WERI-Rb-1 (cell line): ENCODE results near the gene EPHA3.

Source experiments
- DNase-seq: peaks from one replicate; pipeline ENCODE4 v3.0.0-alpha.2; 2020
- H3K27ac ChIP-seq: fragments of 250-450 bp; sonication (Bioruptor Pico); 2 replicates; pipeline ENCODE4 v1.5.1; 2020; ENCODE audit warnings: mild to moderate bottlenecking, moderate library complexity
- H3K27me3 ChIP-seq: fragments of 250-450 bp; sonication (Bioruptor Pico); 2 replicates; pipeline ENCODE4 v1.5.1; 2021; ENCODE audit warnings: mild to moderate bottlenecking, low read depth, moderate library complexity; ENCODE audit not compliant: insufficient read depth, severe bottlenecking
- H3K36me3 ChIP-seq: fragments of 250-450 bp; sonication (Bioruptor Pico); 2 replicates; pipeline ENCODE4 v1.5.1; 2020; ENCODE audit warnings: mild to moderate bottlenecking, moderate library complexity
- H3K4me3 ChIP-seq: 2 replicates; pipeline ENCODE4 v1.5.1; 2011; ENCODE audit warnings: low read depth, mild to moderate bottlenecking, control low read depth, low read length
- H3K9me3 ChIP-seq: fragments of 250-450 bp; sonication (Bioruptor Pico); 2 replicates; pipeline ENCODE4 v1.5.1; 2021; ENCODE audit warnings: mild to moderate bottlenecking, moderate library complexity; ENCODE audit not compliant: severe bottlenecking
- TF ChIP-seq, protein P1 (sequence below): IDR thresholded peaks from 2 replicates; pipeline ENCODE4 v1.5.1; 2011; ENCODE audit warnings: low read depth, mild to moderate bottlenecking, control low read depth, inconsistent platforms, low read length

Gene EPHA3

DNA sequence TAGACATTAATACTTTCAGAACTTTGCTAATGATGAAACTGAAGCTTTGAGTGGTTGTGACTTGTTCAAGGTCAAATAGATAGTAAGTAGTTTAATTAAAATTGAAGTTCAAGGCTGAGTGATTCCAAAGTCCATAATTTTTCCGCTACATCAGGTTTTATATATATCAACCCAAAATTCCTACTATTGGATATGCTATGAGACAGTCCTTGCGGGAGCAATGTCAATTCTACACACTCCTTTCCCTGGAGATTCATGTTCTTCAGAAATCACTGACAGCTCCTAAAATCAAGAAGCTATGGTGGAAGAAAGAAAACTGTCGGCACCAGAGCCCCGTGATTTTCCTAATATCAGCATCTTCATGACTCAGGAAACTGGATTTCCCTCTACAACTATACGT is 167.6 kb downstream of the EPHA3 start:
- DNase-seq: no peak
- Histone ChIP-seq H3K9me3 (no peaks in the 10 kb centered on the region), H3K27me3 (no peaks in the 10 kb centered on the region), H3K36me3 (no peaks in the 10 kb centered on the region), H3K4me3 (no peak overlapping the region), H3K27ac (no peak overlapping the region)
- TF ChIP-seq, protein P1, sequence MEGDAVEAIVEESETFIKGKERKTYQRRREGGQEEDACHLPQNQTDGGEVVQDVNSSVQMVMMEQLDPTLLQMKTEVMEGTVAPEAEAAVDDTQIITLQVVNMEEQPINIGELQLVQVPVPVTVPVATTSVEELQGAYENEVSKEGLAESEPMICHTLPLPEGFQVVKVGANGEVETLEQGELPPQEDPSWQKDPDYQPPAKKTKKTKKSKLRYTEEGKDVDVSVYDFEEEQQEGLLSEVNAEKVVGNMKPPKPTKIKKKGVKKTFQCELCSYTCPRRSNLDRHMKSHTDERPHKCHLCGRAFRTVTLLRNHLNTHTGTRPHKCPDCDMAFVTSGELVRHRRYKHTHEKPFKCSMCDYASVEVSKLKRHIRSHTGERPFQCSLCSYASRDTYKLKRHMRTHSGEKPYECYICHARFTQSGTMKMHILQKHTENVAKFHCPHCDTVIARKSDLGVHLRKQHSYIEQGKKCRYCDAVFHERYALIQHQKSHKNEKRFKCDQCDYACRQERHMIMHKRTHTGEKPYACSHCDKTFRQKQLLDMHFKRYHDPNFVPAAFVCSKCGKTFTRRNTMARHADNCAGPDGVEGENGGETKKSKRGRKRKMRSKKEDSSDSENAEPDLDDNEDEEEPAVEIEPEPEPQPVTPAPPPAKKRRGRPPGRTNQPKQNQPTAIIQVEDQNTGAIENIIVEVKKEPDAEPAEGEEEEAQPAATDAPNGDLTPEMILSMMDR: no peak

DNA sequence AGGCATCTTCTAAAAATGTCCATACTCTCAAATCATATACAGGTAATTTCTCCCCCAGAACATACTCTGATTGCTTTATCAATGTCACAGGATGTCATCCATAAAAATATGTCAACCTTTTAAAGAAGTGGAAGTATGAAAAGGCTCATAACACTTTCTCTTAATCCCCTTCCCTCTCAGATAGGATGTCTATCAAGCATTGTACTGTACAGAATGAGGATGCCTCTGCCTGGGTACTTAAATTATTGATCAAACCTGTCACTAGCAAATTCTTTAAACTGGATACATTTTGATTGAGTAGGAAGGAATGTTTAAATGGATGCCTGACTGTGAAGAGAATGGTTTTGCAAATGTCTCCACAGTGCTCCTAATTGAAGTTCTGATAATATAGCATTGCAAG is 168.7 kb downstream of the EPHA3 start:
- Histone ChIP-seq H3K27ac (no peak overlapping the region), H3K36me3 (no peaks in the 10 kb centered on the region), H3K9me3 (no peaks in the 10 kb centered on the region), H3K4me3 (no peak overlapping the region), H3K27me3 (no peaks in the 10 kb centered on the region)
- DNase-seq: no peak
- TF ChIP-seq, protein P1: no peak

DNA sequence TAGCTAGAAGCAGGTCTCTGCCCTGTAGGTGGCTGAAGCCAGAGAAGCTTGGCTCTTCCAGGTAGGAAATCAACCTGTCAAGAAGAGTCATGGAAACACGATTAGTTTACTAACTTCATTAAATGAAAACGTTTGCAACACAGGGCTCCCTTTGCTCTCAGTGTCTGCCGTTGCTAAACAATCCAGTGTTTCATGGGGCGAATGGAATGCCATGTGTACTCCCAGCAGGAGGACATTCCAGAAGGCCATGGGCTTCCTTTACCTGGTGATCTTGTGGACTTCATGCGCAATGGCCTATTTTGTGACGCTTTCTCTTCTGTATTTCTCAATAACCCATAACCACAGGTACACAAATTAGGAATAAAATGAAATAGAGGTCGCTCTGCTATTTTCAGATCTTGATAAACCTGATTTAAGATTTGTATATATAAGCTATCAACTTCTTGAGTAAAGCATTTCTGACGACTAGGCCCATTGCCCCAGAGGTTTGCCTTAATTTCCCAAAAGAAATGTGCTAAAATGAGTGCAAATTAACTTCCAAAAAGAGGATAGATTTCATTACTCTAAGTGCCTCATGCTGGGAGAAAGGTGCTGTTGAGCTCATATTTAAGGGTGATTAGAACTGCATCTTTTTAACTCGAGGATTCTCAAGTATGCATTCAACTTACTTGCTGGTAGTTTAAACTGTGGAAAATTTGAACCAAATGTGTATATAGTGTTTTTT is 171.0 kb downstream of the EPHA3 start:
- TF ChIP-seq, protein P1: no peak

DNA sequence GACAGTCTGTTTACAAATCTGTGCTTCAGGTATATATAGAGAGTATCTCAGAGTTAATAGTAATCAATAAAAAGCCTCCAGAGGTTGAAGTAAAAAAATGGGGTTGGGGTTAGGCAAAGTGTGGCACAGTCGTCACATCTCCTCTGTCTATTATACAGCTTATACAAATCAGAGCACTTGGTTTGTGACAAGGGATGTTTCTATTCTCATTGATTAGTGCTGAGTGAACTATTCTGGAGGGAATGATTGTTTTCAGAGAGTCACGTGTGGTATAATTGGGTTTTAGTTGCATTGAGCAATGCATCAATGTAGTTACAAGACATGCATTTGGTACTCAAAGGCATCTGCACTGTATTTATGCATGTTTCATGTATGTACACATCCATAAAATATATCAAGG is 172.9 kb downstream of the EPHA3 start:
- Histone ChIP-seq H3K4me3 (no peak overlapping the region), H3K27me3 (no peaks in the 10 kb centered on the region), H3K27ac (no peak overlapping the region), H3K9me3 (no peaks in the 10 kb centered on the region), H3K36me3 (no peaks in the 10 kb centered on the region)
- TF ChIP-seq, protein P1: no peak
- no peak for DNase-seq

More for the DNA sequence above, 171.0 kb downstream of the EPHA3 start:
- no peak overlapping the region for H3K27ac ChIP-seq
- no peaks in the 10 kb centered on the region for H3K27me3 ChIP-seq
- H3K9me3 ChIP-seq: no peaks in the 10 kb centered on the region
- H3K4me3 ChIP-seq: no peak overlapping the region
- no peaks in the 10 kb centered on the region for H3K36me3 ChIP-seq
- DNase-seq: no peak

DNA sequence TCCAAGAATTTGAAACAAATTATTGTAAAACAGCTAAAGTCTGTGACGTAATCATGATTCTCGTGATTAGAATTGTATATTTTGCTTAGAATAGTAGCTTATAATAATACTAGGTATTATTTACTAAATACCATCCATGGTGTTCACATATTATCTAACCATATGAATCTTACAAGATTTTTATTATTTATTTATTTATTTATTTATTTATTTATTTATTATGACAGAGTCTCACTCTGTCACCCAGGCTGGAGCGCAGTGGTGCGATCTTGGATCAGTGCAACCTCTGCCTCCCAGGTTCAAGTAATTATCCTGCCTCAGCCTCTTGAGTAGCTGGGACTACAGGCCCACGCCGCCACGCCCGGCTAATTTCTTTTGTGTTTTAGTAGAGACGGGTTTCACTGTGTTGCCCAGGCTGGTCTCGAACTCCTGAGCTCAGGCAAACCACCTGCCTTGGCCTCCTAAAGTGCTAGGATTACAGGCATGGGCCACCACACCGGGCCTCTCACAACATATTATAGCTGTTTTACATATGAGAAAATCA is 173.5 kb downstream of the EPHA3 start:
- no peaks in the 10 kb centered on the region for H3K36me3 ChIP-seq
- TF ChIP-seq, protein P1: no peak
- no peak for DNase-seq

More for the DNA sequence above, 173.5 kb downstream of the EPHA3 start:
- no peaks in the 10 kb centered on the region for H3K9me3 ChIP-seq
- no peak overlapping the region for H3K27ac ChIP-seq
- no peaks in the 10 kb centered on the region for H3K27me3 ChIP-seq
- H3K4me3 ChIP-seq: no peak overlapping the region
